Liver (tissue), 3 donors: ENCODE results near the gene GPATCH8.

Source experiments
- JUND ChIP-seq, 2 donors: IDR thresholded peaks; 2 replicates each; pipeline ENCODE4 v1.6.1; 2016; ENCODE audit warnings: antibody characterized with exemption in 2 of 2
- RAD21 ChIP-seq, 2 donors: IDR thresholded peaks; 2 replicates each; pipeline ENCODE4 v1.6.1; 2016; ENCODE audit warnings: antibody characterized with exemption in 2 of 2, mild to moderate bottlenecking in 2 of 2
- TAF1 ChIP-seq: conservative IDR thresholded peaks from 2 replicates; pipeline ENCODE4 v1.6.1; 2016; ENCODE audit warnings: antibody characterized with exemption, mild to moderate bottlenecking
- TF ChIP-seq, protein P1 (sequence below): fragments of 150-350 bp; IDR thresholded peaks from 2 replicates; pipeline ENCODE4 v1.5.1; 2017; ENCODE audit warnings: improper control_type of control experiment, low read depth, low read length; ENCODE audit not compliant: missing input control
- donor health status: healthy.
- donor health status: healthy.

DNA sequence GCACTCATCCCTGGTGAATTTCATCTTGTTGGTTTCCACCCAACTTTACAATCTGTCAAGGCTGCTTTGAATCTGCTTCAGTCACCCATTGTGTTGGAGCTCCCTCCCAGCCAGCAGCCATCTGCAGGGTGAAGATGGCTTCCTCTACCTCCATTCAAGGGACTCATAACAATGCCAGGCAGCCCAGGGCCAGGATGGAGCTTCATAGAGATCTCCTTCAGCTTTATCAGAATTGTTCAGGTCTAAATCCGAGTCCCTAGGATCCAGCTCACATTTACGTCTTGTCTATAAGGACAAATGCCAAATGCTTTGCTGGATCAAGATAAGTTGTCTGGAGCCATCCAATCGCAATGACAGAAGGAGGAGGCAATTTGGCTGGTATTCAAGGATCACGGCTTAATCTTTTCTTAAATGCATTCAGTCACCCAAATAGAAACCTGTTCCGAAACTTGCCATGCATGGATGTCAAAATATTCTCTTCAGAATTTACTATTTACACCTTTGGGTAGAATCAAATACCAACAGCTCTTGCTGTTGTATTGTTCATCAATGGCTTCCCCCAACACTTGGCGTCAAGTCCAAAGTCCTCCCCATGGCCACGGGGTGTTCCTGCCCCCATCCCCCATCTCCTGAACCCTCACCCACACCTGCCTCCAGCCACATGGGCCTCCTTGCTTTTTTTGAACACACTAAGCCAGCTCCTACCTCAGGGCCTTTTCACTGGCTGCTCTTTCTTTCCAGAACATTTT lies 135.8 kb downstream of the GPATCH8 start:
- TF ChIP-seq, protein P1, sequence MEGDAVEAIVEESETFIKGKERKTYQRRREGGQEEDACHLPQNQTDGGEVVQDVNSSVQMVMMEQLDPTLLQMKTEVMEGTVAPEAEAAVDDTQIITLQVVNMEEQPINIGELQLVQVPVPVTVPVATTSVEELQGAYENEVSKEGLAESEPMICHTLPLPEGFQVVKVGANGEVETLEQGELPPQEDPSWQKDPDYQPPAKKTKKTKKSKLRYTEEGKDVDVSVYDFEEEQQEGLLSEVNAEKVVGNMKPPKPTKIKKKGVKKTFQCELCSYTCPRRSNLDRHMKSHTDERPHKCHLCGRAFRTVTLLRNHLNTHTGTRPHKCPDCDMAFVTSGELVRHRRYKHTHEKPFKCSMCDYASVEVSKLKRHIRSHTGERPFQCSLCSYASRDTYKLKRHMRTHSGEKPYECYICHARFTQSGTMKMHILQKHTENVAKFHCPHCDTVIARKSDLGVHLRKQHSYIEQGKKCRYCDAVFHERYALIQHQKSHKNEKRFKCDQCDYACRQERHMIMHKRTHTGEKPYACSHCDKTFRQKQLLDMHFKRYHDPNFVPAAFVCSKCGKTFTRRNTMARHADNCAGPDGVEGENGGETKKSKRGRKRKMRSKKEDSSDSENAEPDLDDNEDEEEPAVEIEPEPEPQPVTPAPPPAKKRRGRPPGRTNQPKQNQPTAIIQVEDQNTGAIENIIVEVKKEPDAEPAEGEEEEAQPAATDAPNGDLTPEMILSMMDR, result no peak
- TF ChIP-seq TAF1 (no peak), RAD21 (IDR thresholded peaks at IDR 0.05) (no peak), JUND (IDR thresholded peaks at IDR 0.05) (no peak)
